HCT116 (cell line): ENCODE results near the gene CES4A. TPM values are rescaled to one million over a fixed set of nuclear protein-coding genes. Genes with fewer than 3 reads are reported as not detected.
A peak's percentile ranks its signal among the peaks of the same experiment; 100 is the strongest.

Experiments used
- ATAC-seq: fragments of 200-7000 bp; cut with Tn5 transposase; 2 replicates; pipeline ENCODE4 v1.9.1; 2020; ENCODE audit warnings: mild to moderate bottlenecking, moderate library complexity
- BruUV-seq: library from RNA; stranded (reverse); fragments of 400-500 nt; replicated peaks from 2 replicates; lab custom pipeline; 2021; lab: Mats Ljungman, UMichigan
- CTCF ChIA-PET: fragments of 300-600 bp; sonication (Branson Sonifier 250); formaldehyde crosslinking; loops from one replicate; lab custom pipeline; 2021; ENCODE audit warnings: antibody characterized with exemption; lab: Charles Lee
- POLR2A ChIA-PET: fragments of 300-600, 350-600 bp; sonication (Branson Sonifier 250); formaldehyde crosslinking; loops from one replicate; lab custom pipeline; 2021; ENCODE audit warnings: antibody characterized with exemption; lab: Charles Lee
- RAD21 ChIA-PET, 2 experiments: fragments of 300-600 bp; sonication (Branson Sonifier 250); formaldehyde crosslinking; loops; one replicate each; lab custom pipeline; 2023; ENCODE audit warnings: low total read pairs in 2 of 2; ENCODE audit not compliant: uncharacterized antibody in 2 of 2, unreplicated experiment in 2 of 2, low non-redundant PET in 1 of 2; lab: Charles Lee
- DNase-seq: peaks from one replicate; pipeline ENCODE4 v3.0.0-alpha.2; 2010; ENCODE audit warnings: low read depth, low spot score
- H2AFZ ChIP-seq: fragments of 200-600 bp; shearing (Covaris generic), sonication (generic); 2 replicates; pipeline ENCODE4 v1.6.1; 2017; ENCODE audit warnings: low read depth, mixed run types, mixed read lengths, antibody characterized with exemption, low read length; ENCODE audit not compliant: poor library complexity, severe bottlenecking
- H3K27ac ChIP-seq: 2 replicates; pipeline ENCODE4 v1.5.1; 2012; ENCODE audit warnings: low read depth, low read length
- H3K27me3 ChIP-seq: fragments of 200-600 bp; sonication (generic); 2 replicates; pipeline ENCODE4 v1.6.1; 2016; ENCODE audit warnings: mixed run types, low read length, mixed read lengths; ENCODE audit not compliant: insufficient read depth
- H3K36me3 ChIP-seq, 2 experiments: fragments of 200-500 bp in 1 of 2; fragments of 200-600 bp in 1 of 2; sonication (Bioruptor generic) in 1 of 2; sonication (generic) in 1 of 2; 2 replicates each; pipeline versions ENCODE4 v1.5.1 to v1.6.1; 2014 to 2016; ENCODE audit warnings: low read length in 2 of 2, inconsistent platforms in 1 of 2, mixed read lengths in 1 of 2, mixed run types in 1 of 2; ENCODE audit not compliant: insufficient read depth in 2 of 2, control insufficient read depth in 1 of 2
- H3K4me1 ChIP-seq, 2 experiments: fragments of 200-600 bp in 1 of 2; sonication (generic) in 1 of 2; 2 replicates each; pipeline versions ENCODE4 v1.5.1 to v1.6.1; 2012 to 2017; ENCODE audit warnings: low read length in 2 of 2, inconsistent platforms in 1 of 2, mild to moderate bottlenecking in 1 of 2, mixed read lengths in 1 of 2, mixed run types in 1 of 2, moderate library complexity in 1 of 2; ENCODE audit not compliant: insufficient read depth in 2 of 2, control insufficient read depth in 1 of 2
- H3K4me2 ChIP-seq: fragments of 200-600 bp; sonication (generic); 2 replicates; pipeline ENCODE4 v1.6.1; 2017; ENCODE audit warnings: mixed run types, low read length, mixed read lengths
- H3K4me3 ChIP-seq, 2 experiments: fragments of 200-600 bp in 1 of 2; sonication (generic) in 1 of 2; replicated peaks in 1 of 2; 2 replicates each; pipeline ENCODE4 v1.5.1; 2011 to 2016; ENCODE audit warnings: low read length in 2 of 2, control low read depth in 1 of 2, low read depth in 1 of 2, mild to moderate bottlenecking in 1 of 2, mixed read lengths in 1 of 2, mixed run types in 1 of 2
- H3K79me2 ChIP-seq: fragments of 200-600 bp; sonication (generic); 2 replicates; pipeline ENCODE4 v1.6.1; 2017; ENCODE audit warnings: mild to moderate bottlenecking, mixed run types, low read length, moderate library complexity, mixed read lengths; ENCODE audit not compliant: insufficient read depth
- H3K9ac ChIP-seq: fragments of 200-600 bp; sonication (generic); 2 replicates; pipeline ENCODE4 v1.6.1; 2016; ENCODE audit warnings: low read length, mixed read lengths
- H3K9me2 ChIP-seq: fragments of 200-600 bp; sonication (generic), shearing (Covaris generic); 2 replicates; pipeline ENCODE4 v1.6.1; 2017; ENCODE audit warnings: mixed run types, mild to moderate bottlenecking, moderate library complexity; ENCODE audit not compliant: insufficient read depth
- H3K9me3 ChIP-seq, 2 experiments: fragments of 200-500 bp in 1 of 2; fragments of 200-600 bp in 1 of 2; sonication (Bioruptor generic) in 1 of 2; sonication (generic) in 1 of 2; 2 replicates each; pipeline ENCODE4 v1.6.1; 2014 to 2017; ENCODE audit warnings: low read length in 2 of 2, mixed read lengths in 2 of 2, inconsistent platforms in 1 of 2, low read depth in 1 of 2, mild to moderate bottlenecking in 1 of 2, mixed run types in 1 of 2, moderate library complexity in 1 of 2; ENCODE audit not compliant: control insufficient read depth in 1 of 2, insufficient read depth in 1 of 2
- H4K20me1 ChIP-seq: fragments of 200-600 bp; sonication (generic), shearing (Covaris generic); 2 replicates; pipeline ENCODE4 v1.6.1; 2017; ENCODE audit warnings: mixed run types, mild to moderate bottlenecking, moderate library complexity; ENCODE audit not compliant: insufficient read depth
- CTCF ChIP-seq, 3 experiments: fragments of 200-600 bp in 1 of 3; sonication (generic) in 1 of 3; IDR thresholded peaks in 2 of 3; conservative IDR thresholded peaks in 1 of 3; 2 replicates each; pipeline ENCODE4 v1.5.1; 2012 to 2017; ENCODE audit warnings: low read depth in 2 of 3, low read length in 2 of 3, antibody characterized with exemption in 1 of 3, borderline replicate concordance in 1 of 3, control low read depth in 1 of 3, mild to moderate bottlenecking in 1 of 3, mixed read lengths in 1 of 3, mixed run types in 1 of 3, moderate library complexity in 1 of 3; ENCODE audit not compliant: insufficient read depth in 1 of 3
- EGR1 ChIP-seq: IDR thresholded peaks from 2 replicates; pipeline ENCODE4 v1.6.1; 2012; ENCODE audit warnings: low read depth
- MAX ChIP-seq: IDR thresholded peaks from 2 replicates; pipeline ENCODE4 v1.6.1; 2012
- SIN3A ChIP-seq: IDR thresholded peaks from 2 replicates; pipeline ENCODE4 v1.6.1; 2012; ENCODE audit warnings: low read depth
- SRF ChIP-seq: IDR thresholded peaks from 2 replicates; pipeline ENCODE4 v1.6.1; 2012; ENCODE audit warnings: low read depth
- ZFX ChIP-seq: fragments of 450-650 bp; IDR thresholded peaks from 2 replicates; pipeline ENCODE4 v1.6.1; 2017
- intact Hi-C: fragments of 100-400 bp; cut with micrococcal nuclease; formaldehyde crosslinking; loops from 2 replicates; pipeline ENCODE4 v1.10.0; 2022
- total RNA-seq: library from RNA; stranded (reverse); gene quantifications from one replicate; pipeline ENCODE4 v1.2.1, GENCODE V29; 2021; ENCODE audit not compliant: unreplicated experiment

CES4A gene
- total RNA-seq, 1 experiment from 2014 or later, result not detected

- Histone ChIP-seq H3K79me2 (no peaks in the 10 kb centered on the region), H3K9me3 (no peaks in the 10 kb centered on the region), H3K4me3 (peak overlapping the region; percentile 43 to 59), H3K4me1 (peaks cover 20 to 30% of the 10 kb centered on the region in 2 experiments), H3K9me2 (no peaks in the 10 kb centered on the region), H3K27ac (peak overlapping the region; percentile 75), H3K9ac (peak overlapping the region; percentile 69), H3K27me3 (no peaks in the 10 kb centered on the region), H4K20me1 (no peaks in the 10 kb centered on the region), H3K4me2 (peak overlapping the region; percentile 83), H2AFZ (no peak overlapping the region), H3K36me3 (no peaks in the 10 kb centered on the region)
- no peak for DNase-seq
- ChIA-PET POLR2A (no interaction called here), CTCF (interaction anchor here (0.7 to 2.6 kb wide), 6 partner anchors 53 to 171 kb away, joined by 3 to 13 read pairs (median 6); partner anchors contain the start of gene CES3), RAD21 (interaction anchor here (0.9 to 1.4 kb wide), 3 partner anchors 60 to 141 kb away, joined by 3 to 4 read pairs (median 3); no protein-coding TSS in a partner anchor)
- intact Hi-C loops, result loop anchor here (1.0 to 2.0 kb wide), 2 partner anchors 119 to 141 kb away; no protein-coding TSS in a partner anchor
- TF ChIP-seq MAX (peak; percentile 18; the same call in 1 of the 2 replicates), SRF (no peak), ZFX (peak; percentile 61; the same call in 1 of the 2 replicates), CTCF (IDR thresholded peaks at IDR 0.05 in 2 of 3, conservative IDR thresholded peaks at IDR 0.05 in 1 of 3; ENCODE audit: borderline replicate concordance in 1 of 3, insufficient read depth in 1 of 3, low read depth in 2 of 3, low read length in 2 of 3) (peak in 1 of 3 experiments; percentile 17; a peak in 1 of 6 replicates), SIN3A (no peak), EGR1 (peak; percentile 64)
- BruUV-seq, result no TSS peak
- peak; percentile 49 for ATAC-seq
Measured at GRCh38 chr16:67013823-67014633, 25.6 kb downstream of the CES4A start.
